LNCAP (cell line): ENCODE measurements around the gene SNX32.

ENCODE experiments used
- CTCF ChIP-seq: fragments of 450-650 bp; IDR thresholded peaks from 2 replicates; pipeline ENCODE4 v1.5.1; 2017; ENCODE audit warnings: mild to moderate bottlenecking

Gene SNX32

DNA sequence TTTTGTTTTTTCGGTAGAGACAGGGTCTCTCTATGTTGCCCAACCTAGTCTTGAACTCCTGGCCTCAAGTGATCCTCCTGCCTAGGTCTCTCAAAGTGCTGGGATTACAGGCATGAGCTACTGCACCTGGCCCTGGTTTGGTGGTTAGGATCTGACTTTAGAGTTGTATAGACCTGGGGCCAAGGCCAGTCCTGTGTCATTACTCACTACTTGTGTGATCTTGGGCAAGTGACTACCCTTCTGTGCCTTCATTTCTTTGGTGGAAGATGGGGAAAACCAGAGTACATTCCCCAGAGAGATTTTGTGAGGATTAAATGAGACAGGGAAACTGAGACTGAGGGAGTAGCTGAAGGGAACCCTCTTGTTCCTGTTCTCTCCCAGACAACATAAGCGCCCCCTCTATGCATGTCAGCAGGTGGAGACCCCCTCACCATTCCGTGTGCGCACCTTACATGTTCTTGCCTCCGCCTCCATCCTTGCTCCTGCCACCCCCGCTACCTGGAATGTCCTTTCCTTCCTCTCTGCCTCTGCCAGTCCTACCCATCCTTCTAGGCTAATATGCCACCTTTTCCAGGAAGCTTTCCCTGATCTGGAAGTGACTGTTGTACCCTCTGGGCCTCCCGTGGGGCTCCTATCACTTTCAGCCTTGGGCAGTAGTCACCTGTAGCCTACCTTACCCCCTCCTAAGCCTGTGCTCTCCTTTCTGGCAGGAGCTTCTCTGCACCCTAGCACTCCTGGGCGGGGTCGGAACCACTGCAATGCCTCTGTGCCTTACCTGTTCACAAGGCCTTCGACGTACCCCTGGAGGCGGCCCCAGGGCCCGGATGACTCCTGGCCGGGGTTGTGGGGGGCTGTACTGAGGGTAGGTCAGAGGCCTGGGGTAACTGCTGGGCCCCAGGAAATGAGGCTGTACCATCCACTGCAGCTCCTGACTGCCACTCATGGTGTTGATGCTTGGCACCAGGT is 62.6 kb downstream of the SNX32 start:
- TF ChIP-seq CTCF: no peak

DNA sequence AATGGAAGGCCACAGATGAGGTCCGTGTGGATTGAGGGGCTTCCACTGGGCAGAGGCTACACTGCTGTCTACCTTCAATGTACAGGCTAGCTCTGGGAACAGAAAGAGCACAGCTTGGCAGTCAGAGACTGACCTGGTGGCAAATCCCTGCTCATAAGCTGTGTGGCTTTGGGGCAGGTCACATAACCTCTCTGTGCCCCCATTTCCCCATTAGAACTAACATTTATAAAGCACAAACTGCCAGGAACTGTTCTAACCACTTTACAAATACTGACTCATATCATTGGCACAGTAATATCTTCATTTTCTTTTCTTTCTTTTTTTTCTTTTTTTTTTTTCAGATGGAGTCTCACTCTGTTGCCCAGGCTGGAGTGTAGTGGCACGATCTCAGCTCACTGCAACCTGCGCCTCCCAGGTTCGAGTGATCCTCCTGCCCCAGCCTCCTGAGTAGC is 63.3 kb downstream of the SNX32 start:
- TF ChIP-seq CTCF: no peak

GRCh38 chr11:65898656-65899355 is 65.0 kb downstream of the SNX32 start:
- TF ChIP-seq CTCF: no peak

DNA sequence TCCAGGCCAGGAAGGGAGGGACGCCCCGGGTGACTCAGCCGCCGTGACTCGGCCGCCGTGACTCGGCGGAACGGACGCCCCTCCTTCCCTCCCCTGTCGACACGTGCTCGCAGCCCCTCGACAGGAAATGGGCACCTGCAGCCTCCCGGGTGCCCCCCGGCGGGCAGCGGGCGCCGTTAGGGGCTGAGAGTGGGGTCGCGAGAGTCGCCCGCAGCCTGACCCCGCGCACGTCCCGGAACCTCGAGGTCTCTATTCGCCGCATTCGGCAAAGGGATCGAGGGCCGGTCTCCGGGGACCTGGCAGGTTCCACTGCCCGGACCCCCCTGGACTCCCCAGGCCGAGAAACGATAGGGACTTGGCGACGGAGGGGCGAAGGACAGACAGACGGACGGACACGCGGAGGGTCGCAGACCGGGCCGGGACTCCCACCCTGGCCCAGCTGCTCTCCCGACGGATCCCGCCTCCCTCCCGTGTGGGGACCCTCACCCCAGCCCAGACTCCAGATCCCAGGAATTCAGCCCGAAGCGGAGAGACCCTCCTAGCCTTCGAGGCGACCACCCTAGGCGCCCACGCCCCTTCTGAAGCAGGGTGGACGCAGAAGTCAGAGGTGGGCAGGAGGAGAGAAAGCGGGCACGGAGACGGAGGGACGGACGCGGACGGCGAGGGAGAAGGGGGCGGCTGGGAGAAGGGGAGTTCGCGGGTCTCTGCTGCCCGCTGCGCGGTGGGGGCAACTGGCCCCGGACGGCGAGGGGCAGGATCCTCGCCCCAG is 65.8 kb downstream of the SNX32 start:
- TF ChIP-seq CTCF: no peak

GRCh38 chr11:65900125-65900898 is 66.5 kb downstream of the SNX32 start, which contains the start of gene FOSL1:
Gene FOSL1 (minus strand): TSS chr11:65900388. CDS start chr11:65900339, 49 bp downstream.
- no peak for TF ChIP-seq CTCF

- no peak for TF ChIP-seq CTCF
Observed at GRCh38 chr11:65900899-65901180, 67.1 kb downstream of the SNX32 start.

DNA sequence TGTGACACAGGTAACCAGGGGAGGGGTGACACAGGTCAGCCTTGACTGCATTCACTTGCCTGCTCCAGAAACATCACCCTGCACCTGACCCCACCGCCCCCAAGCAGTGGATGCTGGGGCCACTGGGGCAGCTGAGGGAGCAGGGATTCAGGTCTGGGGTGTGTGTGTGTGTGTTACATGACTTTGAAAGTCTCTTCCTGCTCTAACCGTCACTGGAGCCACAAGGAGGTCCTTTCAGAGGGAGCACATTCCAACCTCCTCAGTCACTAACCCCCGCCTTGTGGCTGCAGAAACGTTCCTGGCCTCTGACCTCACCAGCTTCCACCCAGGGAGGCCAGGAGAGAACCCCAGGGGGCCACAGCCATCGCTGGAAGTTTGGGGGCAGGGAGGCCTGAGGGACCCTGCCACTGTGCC is 69.3 kb downstream of the SNX32 start:
- TF ChIP-seq CTCF: no peak
